ENCODE measurements around the gene MCC. TPM values are rescaled to one million over a fixed set of nuclear protein-coding genes. Genes with fewer than 3 reads are reported as not detected.

The MCC gene
- total RNA-seq, 5 donors from 2014 or later (not counting 1 experiment from before 2014, with no cell fraction given): 2.6 to 8.3 (median 6.3) TPM

- H3K4me3 ChIP-seq (ENCODE audit: control insufficient read depth in 1 of 2, extremely low read depth in 1 of 2, low read length in 1 of 2): no peak overlapping the region
- ATAC-seq (replicated peaks in 1 of 4): no peak
- no peaks in the 10 kb centered on the region for H3K36me3 ChIP-seq (ENCODE audit: control insufficient read depth in 2 of 2, extremely low read depth in 1 of 2, insufficient read depth in 1 of 2, low read length in 1 of 2)
- no CpG with 5 or more reads among the region's 2 CpGs for WGBS (ENCODE audit: insufficient coverage)
- no peak overlapping the region for H3K27ac Mint-ChIP-seq
- no peak overlapping the region for H3K27ac ChIP-seq (ENCODE audit: low read length)
- ChIA-PET POLR2A (no interaction called here), CTCF (interaction anchor here in 1 of 2 donors (1.0 kb wide), 1 partner anchor 121 kb away, joined by 7 read pairs; no protein-coding TSS in a partner anchor)
- H3K27me3 Mint-ChIP-seq: peaks cover 4 to 9% of the 10 kb centered on the region in 2 donors
- H3K9me3 ChIP-seq: no peaks in the 10 kb centered on the region
- no peaks in the 10 kb centered on the region for H3K9me3 Mint-ChIP-seq
- H3K36me3 Mint-ChIP-seq: no peaks in the 10 kb centered on the region
- no peak for DNase-seq
- no peak overlapping the region for H3K4me3 Mint-ChIP-seq
- peaks cover 0 to 8% (median 8%) of the 10 kb centered on the region in 3 donors for H3K4me1 Mint-ChIP-seq
- H3K27me3 ChIP-seq (replicated peaks in 1 of 2; ENCODE audit: control insufficient read depth in 2 of 2, extremely low read depth in 1 of 2, insufficient read depth in 2 of 2, low read length in 1 of 2): no peaks in the 10 kb centered on the region
- H3K4me1 ChIP-seq (ENCODE audit: control insufficient read depth in 1 of 2, extremely low read depth in 1 of 2, insufficient read depth in 2 of 2, low read length in 2 of 2): no peaks in the 10 kb centered on the region
Measured at GRCh38 chr5:113163328-113163727, 324.9 kb downstream of the MCC start.

GRCh38 chr5:113162770-113163169 lies 325.5 kb downstream of the MCC start:
- Mint-ChIP-seq H3K27me3 (peaks cover 4 to 9% of the 10 kb centered on the region in 2 donors), H3K4me1 (peaks cover 0 to 8% (median 8%) of the 10 kb centered on the region in 3 donors), H3K36me3 (no peaks in the 10 kb centered on the region), H3K4me3 (no peak overlapping the region), H3K9me3 (no peaks in the 10 kb centered on the region), H3K27ac (no peak overlapping the region)
- H3K4me3 ChIP-seq (ENCODE audit: control insufficient read depth in 1 of 2, extremely low read depth in 1 of 2, low read length in 1 of 2): no peak overlapping the region
- no peaks in the 10 kb centered on the region for H3K36me3 ChIP-seq (ENCODE audit: control insufficient read depth in 2 of 2, extremely low read depth in 1 of 2, insufficient read depth in 1 of 2, low read length in 1 of 2)
- ChIA-PET CTCF (interaction anchor here in 1 of 2 donors (1.0 kb wide), 1 partner anchor 120 kb away, joined by 7 read pairs; no protein-coding TSS in a partner anchor), POLR2A (no interaction called here)
- no peaks in the 10 kb centered on the region for H3K4me1 ChIP-seq (ENCODE audit: control insufficient read depth in 1 of 2, extremely low read depth in 1 of 2, insufficient read depth in 2 of 2, low read length in 2 of 2)
- H3K9me3 ChIP-seq: no peaks in the 10 kb centered on the region
- 50% methylated on average over 3 of the region's 3 CpGs for WGBS (ENCODE audit: insufficient coverage)
- no peak overlapping the region for H3K27ac ChIP-seq (ENCODE audit: low read length)
- no peaks in the 10 kb centered on the region for H3K27me3 ChIP-seq (replicated peaks in 1 of 2; ENCODE audit: control insufficient read depth in 2 of 2, extremely low read depth in 1 of 2, insufficient read depth in 2 of 2, low read length in 1 of 2)
- DNase-seq (no peak), ATAC-seq (replicated peaks in 1 of 4) (no peak)

DNA sequence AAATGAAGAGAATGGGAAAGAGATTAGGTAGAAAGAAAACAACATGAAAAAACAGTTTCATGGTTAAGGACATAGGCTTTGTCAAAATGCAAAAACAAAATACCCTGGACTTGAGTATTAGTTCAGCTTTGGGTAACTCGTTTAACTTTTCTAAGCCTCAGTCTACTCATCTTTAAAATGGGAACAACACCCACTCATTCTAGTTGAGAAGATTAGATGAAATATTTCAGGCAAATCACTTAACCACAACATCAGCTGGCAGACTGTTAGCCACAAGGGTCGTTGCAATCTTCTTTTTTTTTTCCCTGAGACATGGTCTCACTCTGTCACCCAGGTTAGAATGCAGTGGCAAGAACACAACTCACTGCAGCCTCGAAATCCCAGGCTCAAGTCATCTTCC lies 326.0 kb downstream of the MCC start:
- Mint-ChIP-seq H3K9me3 (no peaks in the 10 kb centered on the region), H3K36me3 (no peaks in the 10 kb centered on the region), H3K4me1 (peaks cover 0 to 8% (median 8%) of the 10 kb centered on the region in 3 donors), H3K27me3 (peaks cover 4 to 9% of the 10 kb centered on the region in 2 donors), H3K27ac (no peak overlapping the region), H3K4me3 (no peak overlapping the region)
- Histone ChIP-seq H3K36me3 (ENCODE audit: control insufficient read depth in 2 of 2, extremely low read depth in 1 of 2, insufficient read depth in 1 of 2, low read length in 1 of 2) (no peaks in the 10 kb centered on the region), H3K4me3 (ENCODE audit: control insufficient read depth in 1 of 2, extremely low read depth in 1 of 2, low read length in 1 of 2) (no peak overlapping the region), H3K27ac (ENCODE audit: low read length) (no peak overlapping the region), H3K27me3 (replicated peaks in 1 of 2; ENCODE audit: control insufficient read depth in 2 of 2, extremely low read depth in 1 of 2, insufficient read depth in 2 of 2, low read length in 1 of 2) (no peaks in the 10 kb centered on the region), H3K9me3 (no peaks in the 10 kb centered on the region), H3K4me1 (ENCODE audit: control insufficient read depth in 1 of 2, extremely low read depth in 1 of 2, insufficient read depth in 2 of 2, low read length in 2 of 2) (no peaks in the 10 kb centered on the region)
- DNase-seq (no peak), ATAC-seq (replicated peaks in 1 of 4) (no peak)
- ChIA-PET POLR2A (no interaction called here), CTCF (no interaction called here)
- WGBS (ENCODE audit: insufficient coverage): no CpG with 5 or more reads among the region's 3 CpGs

GRCh38 chr5:113161806-113162205 lies 326.4 kb downstream of the MCC start:
- DNase-seq (no peak), ATAC-seq (replicated peaks in 1 of 4) (no peak)
- Mint-ChIP-seq H3K36me3 (no peaks in the 10 kb centered on the region), H3K4me3 (no peak overlapping the region), H3K27ac (no peak overlapping the region), H3K4me1 (peaks cover 0 to 8% (median 4%) of the 10 kb centered on the region in 3 donors), H3K9me3 (no peaks in the 10 kb centered on the region), H3K27me3 (peaks cover 2 to 9% of the 10 kb centered on the region in 2 donors)
- H3K4me1 ChIP-seq (ENCODE audit: control insufficient read depth in 1 of 2, extremely low read depth in 1 of 2, insufficient read depth in 2 of 2, low read length in 2 of 2): no peaks in the 10 kb centered on the region
- no peak overlapping the region for H3K4me3 ChIP-seq (ENCODE audit: control insufficient read depth in 1 of 2, extremely low read depth in 1 of 2, low read length in 1 of 2)
- POLR2A ChIA-PET: no interaction called here
- WGBS (ENCODE audit: insufficient coverage): 90% methylated on average over 4 of the region's 6 CpGs
- H3K27me3 ChIP-seq (replicated peaks in 1 of 2; ENCODE audit: control insufficient read depth in 2 of 2, extremely low read depth in 1 of 2, insufficient read depth in 2 of 2, low read length in 1 of 2): no peaks in the 10 kb centered on the region
- H3K9me3 ChIP-seq: no peaks in the 10 kb centered on the region
- H3K36me3 ChIP-seq (ENCODE audit: control insufficient read depth in 2 of 2, extremely low read depth in 1 of 2, insufficient read depth in 1 of 2, low read length in 1 of 2): no peaks in the 10 kb centered on the region
- H3K27ac ChIP-seq (ENCODE audit: low read length): no peak overlapping the region
- CTCF ChIA-PET: interaction anchor here in 1 of 2 donors (0.6 kb wide), 1 partner anchor 39 kb away, joined by 5 read pairs; no protein-coding TSS in a partner anchor

DNA sequence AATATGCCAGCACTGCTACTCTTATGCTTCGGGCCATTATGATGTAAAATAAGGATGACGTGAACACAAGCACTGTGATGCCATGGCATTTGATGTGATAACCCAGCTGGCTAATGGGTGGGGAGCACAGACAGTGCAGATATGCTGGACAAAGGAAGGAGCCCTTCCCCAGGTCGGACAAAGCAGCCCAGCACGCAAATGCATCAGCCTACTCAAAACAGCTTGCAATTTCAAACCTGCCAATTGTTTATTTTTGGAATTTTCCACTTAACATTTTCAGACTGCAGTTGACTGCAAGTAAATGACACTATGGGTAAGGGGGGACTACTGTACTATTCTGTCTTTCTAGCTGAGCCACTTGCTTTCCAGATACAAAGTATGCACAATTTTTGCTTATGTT lies 330.4 kb downstream of the MCC start:
- Mint-ChIP-seq H3K36me3 (no peaks in the 10 kb centered on the region), H3K27me3 (peaks cover 0 to 2% of the 10 kb centered on the region in 2 donors), H3K9me3 (no peaks in the 10 kb centered on the region), H3K4me3 (no peak overlapping the region), H3K4me1 (peaks cover 0 to 5% (median 0%) of the 10 kb centered on the region in 3 donors), H3K27ac (no peak overlapping the region)
- H3K4me3 ChIP-seq (ENCODE audit: control insufficient read depth in 1 of 2, extremely low read depth in 1 of 2, low read length in 1 of 2): no peak overlapping the region
- H3K36me3 ChIP-seq (ENCODE audit: control insufficient read depth in 2 of 2, extremely low read depth in 1 of 2, insufficient read depth in 1 of 2, low read length in 1 of 2): no peaks in the 10 kb centered on the region
- CTCF ChIA-PET: no interaction called here
- no peaks in the 10 kb centered on the region for H3K4me1 ChIP-seq (ENCODE audit: control insufficient read depth in 1 of 2, extremely low read depth in 1 of 2, insufficient read depth in 2 of 2, low read length in 2 of 2)
- WGBS (ENCODE audit: insufficient coverage): 94% methylated on average over 2 of the region's 4 CpGs
- ATAC-seq (replicated peaks in 1 of 4): no peak
- H3K9me3 ChIP-seq: no peaks in the 10 kb centered on the region
- DNase-seq: no peak
- POLR2A ChIA-PET: no interaction called here
- H3K27ac ChIP-seq (ENCODE audit: low read length): no peak overlapping the region
- no peaks in the 10 kb centered on the region for H3K27me3 ChIP-seq (replicated peaks in 1 of 2; ENCODE audit: control insufficient read depth in 2 of 2, extremely low read depth in 1 of 2, insufficient read depth in 2 of 2, low read length in 1 of 2)

DNA sequence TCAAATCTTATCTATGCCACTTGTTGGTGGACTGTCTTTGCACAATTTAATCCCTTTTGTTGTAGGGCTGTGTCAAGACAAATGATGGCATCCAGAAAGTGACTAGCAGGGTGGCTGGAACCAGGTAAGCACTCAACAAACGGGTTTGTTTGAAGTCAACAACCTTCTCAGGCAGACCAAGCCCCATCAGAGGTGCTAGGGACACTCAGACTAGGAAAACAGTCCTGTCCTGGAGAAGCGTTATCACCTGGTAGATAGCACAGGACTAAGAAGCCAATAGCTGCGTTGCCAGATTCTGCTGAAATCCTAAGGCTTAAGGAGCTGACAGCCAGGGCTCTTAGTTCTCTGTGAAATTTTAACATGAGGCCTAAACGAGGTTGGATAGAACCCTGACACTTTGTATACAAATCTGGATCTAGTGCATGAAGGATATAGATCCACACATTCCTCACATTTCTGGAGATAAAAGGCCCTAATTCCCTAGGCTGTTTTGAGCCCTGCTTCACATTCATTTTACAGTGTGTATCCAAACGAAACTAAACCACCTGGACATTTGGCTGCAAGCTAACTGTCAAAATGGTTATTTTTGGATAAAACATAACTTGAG lies 331.9 kb downstream of the MCC start:
- no peak overlapping the region for H3K4me3 ChIP-seq (ENCODE audit: control insufficient read depth in 1 of 2, extremely low read depth in 1 of 2, low read length in 1 of 2)
- ATAC-seq (replicated peaks in 1 of 4) (no peak), DNase-seq (no peak)
- CTCF ChIA-PET: interaction anchor here in 1 of 2 donors (0.6 kb wide), 2 partner anchors 20 to 461 kb away, joined by 3 to 5 read pairs; no protein-coding TSS in a partner anchor
- no peaks in the 10 kb centered on the region for H3K9me3 ChIP-seq
- no peaks in the 10 kb centered on the region for H3K36me3 ChIP-seq (ENCODE audit: control insufficient read depth in 2 of 2, extremely low read depth in 1 of 2, insufficient read depth in 1 of 2, low read length in 1 of 2)
- Mint-ChIP-seq H3K4me1 (no peaks in the 10 kb centered on the region), H3K4me3 (no peak overlapping the region), H3K9me3 (no peaks in the 10 kb centered on the region), H3K36me3 (no peaks in the 10 kb centered on the region), H3K27me3 (no peaks in the 10 kb centered on the region), H3K27ac (no peak overlapping the region)
- H3K27ac ChIP-seq (ENCODE audit: low read length): no peak overlapping the region
- H3K4me1 ChIP-seq (ENCODE audit: control insufficient read depth in 1 of 2, extremely low read depth in 1 of 2, insufficient read depth in 2 of 2, low read length in 2 of 2): no peaks in the 10 kb centered on the region
- 86% methylated on average over 2 of the region's 5 CpGs for WGBS (ENCODE audit: insufficient coverage)
- POLR2A ChIA-PET: no interaction called here
- no peaks in the 10 kb centered on the region for H3K27me3 ChIP-seq (replicated peaks in 1 of 2; ENCODE audit: control insufficient read depth in 2 of 2, extremely low read depth in 1 of 2, insufficient read depth in 2 of 2, low read length in 1 of 2)
